DND-41 (cell line): ENCODE measurements around the gene CCDC102B.

Source experiments
- EZH2 ChIP-seq: IDR thresholded peaks from 3 replicates; pipeline ENCODE4 v1.6.1; 2012; ENCODE audit warnings: borderline replicate concordance, low read depth, mild to moderate bottlenecking, moderate library complexity, low read length, inconsistent platforms; ENCODE audit not compliant: severe bottlenecking
- TF ChIP-seq, protein P1 (sequence below): IDR thresholded peaks from 2 replicates; pipeline ENCODE4 v1.5.1; 2012; ENCODE audit warnings: borderline replicate concordance, low read length, moderate library complexity, mild to moderate bottlenecking; ENCODE audit not compliant: poor library complexity, severe bottlenecking; ENCODE audit errors: extremely low read depth

- TF ChIP-seq, protein P1, sequence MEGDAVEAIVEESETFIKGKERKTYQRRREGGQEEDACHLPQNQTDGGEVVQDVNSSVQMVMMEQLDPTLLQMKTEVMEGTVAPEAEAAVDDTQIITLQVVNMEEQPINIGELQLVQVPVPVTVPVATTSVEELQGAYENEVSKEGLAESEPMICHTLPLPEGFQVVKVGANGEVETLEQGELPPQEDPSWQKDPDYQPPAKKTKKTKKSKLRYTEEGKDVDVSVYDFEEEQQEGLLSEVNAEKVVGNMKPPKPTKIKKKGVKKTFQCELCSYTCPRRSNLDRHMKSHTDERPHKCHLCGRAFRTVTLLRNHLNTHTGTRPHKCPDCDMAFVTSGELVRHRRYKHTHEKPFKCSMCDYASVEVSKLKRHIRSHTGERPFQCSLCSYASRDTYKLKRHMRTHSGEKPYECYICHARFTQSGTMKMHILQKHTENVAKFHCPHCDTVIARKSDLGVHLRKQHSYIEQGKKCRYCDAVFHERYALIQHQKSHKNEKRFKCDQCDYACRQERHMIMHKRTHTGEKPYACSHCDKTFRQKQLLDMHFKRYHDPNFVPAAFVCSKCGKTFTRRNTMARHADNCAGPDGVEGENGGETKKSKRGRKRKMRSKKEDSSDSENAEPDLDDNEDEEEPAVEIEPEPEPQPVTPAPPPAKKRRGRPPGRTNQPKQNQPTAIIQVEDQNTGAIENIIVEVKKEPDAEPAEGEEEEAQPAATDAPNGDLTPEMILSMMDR: no peak
- TF ChIP-seq EZH2: no peak
These were observed 144.3 kb downstream of the CCDC102B start for GRCh38 chr18:68942230-68942629.
